ENCODE measurements around the gene TAF1D. TPM values are rescaled to one million over a fixed set of nuclear protein-coding genes. Genes with fewer than 3 reads are reported as not detected.

Gene TAF1D
- total RNA-seq, 6 experiments from 2014 or later, result 28.0 to 69.2 (median 49.3) TPM

GRCh38 chr11:93686226-93686625, 55.1 kb downstream of the TAF1D start:
- TF ChIP-seq CTCF (IDR thresholded peaks at IDR 0.05) (no peak), POLR2A (IDR thresholded peaks at IDR 0.05) (no peak)
- intact Hi-C loops (cut with DNase I), result no loop called here
- H3K4me3 ChIP-seq, result no peak overlapping the region
- H3K9me3 ChIP-seq, result no peaks in the 10 kb centered on the region
- no peaks in the 10 kb centered on the region for H3K27me3 ChIP-seq
- no peak for DNase-seq
- no peak overlapping the region for H3K27ac ChIP-seq
- no peaks in the 10 kb centered on the region for H3K4me1 ChIP-seq
- ATAC-seq, result no peak
- 89% methylated on average over 1 of the region's 2 CpGs for WGBS (ENCODE audit: insufficient coverage, low coverage, low lambda C conversion rate, missing lambda C conversion rate)
- H3K36me3 ChIP-seq, result peaks cover 0 to 53% (median 5%) of the 10 kb centered on the region in 4 donors

MicroRNAs within 50 kb of the gene (microRNA counts, 767-probe panel; counts per million panel counts)
- 237 counts per million for microRNA hsa-miR-1304-5p

Small RNAs within 50 kb of the gene (microRNA-seq; reads per million reads assigned to microRNA genes)
- gene MIR1304, result 3.8 to 7.1 reads per million in 2 donors

Small RNAs within 50 kb of the gene (small RNA-seq; reads per million reads assigned to genes)
- 0 reads per million in 2 experiments for gene RF00019
- 51.8 to 52.3 reads per million in 2 experiments for gene RF00493
- gene SCARNA9, result 0 reads per million in 2 experiments
- 0 reads per million in 2 experiments for gene SNORA1
- gene SNORA18, result 0 reads per million in 2 experiments
- 0 reads per million in 2 experiments for gene SNORA25
- 0 reads per million in 2 experiments for gene SNORA32
- 0 reads per million in 2 experiments for gene SNORA40
- 0 reads per million in 2 experiments for gene SNORA8
- 0 reads per million in 2 experiments for gene SNORD5
- gene SNORD6, result 1,754 to 1,774 reads per million in 2 experiments

Other genes with a start within 250 kb of the TAF1D start
- gene SMCO4, start 198.1 kb downstream of the TAF1D start, total RNA-seq, result 100 to 1,000 TPM in 1 of 6 experiments, 10 to 100 TPM in 5; 43.5 to 106 (median 51.8) TPM
- 10 to 100 TPM in 1 of 6 experiments, 1 to 10 TPM in 5; 3.2 to 10.6 (median 3.9) TPM for gene CEP295, start 79.8 kb downstream of the TAF1D start, total RNA-seq
- gene C11orf54, start 177 bp upstream of the TAF1D start, total RNA-seq, result 100 to 1,000 TPM in 4 of 6 experiments, 10 to 100 TPM in 2; 79.9 to 204 (median 124) TPM
- 10 to 100 TPM in 1 of 6 experiments, 1 to 10 TPM in 5; 4.8 to 10.1 (median 8.5) TPM for gene MED17, start 42.8 kb upstream of the TAF1D start, total RNA-seq
- gene VSTM5, start 109.1 kb upstream of the TAF1D start, total RNA-seq, result not detected